HG03457 (cell line): ENCODE measurements around the gene NPIPA1.
"Not testable (repeated sequence)": the region's sequence is repeated elsewhere in the genome, so short reads cannot be mapped to it uniquely, and the experiment has no call there.

Experiments used
- ATAC-seq: cut with Tn5 transposase; IDR thresholded peaks from one replicate; pipeline ENCODE4 v1.9.1; 2021; ENCODE audit warnings: moderate number of reproducible peaks; ENCODE audit not compliant: unreplicated experiment

The NPIPA1 gene

DNA sequence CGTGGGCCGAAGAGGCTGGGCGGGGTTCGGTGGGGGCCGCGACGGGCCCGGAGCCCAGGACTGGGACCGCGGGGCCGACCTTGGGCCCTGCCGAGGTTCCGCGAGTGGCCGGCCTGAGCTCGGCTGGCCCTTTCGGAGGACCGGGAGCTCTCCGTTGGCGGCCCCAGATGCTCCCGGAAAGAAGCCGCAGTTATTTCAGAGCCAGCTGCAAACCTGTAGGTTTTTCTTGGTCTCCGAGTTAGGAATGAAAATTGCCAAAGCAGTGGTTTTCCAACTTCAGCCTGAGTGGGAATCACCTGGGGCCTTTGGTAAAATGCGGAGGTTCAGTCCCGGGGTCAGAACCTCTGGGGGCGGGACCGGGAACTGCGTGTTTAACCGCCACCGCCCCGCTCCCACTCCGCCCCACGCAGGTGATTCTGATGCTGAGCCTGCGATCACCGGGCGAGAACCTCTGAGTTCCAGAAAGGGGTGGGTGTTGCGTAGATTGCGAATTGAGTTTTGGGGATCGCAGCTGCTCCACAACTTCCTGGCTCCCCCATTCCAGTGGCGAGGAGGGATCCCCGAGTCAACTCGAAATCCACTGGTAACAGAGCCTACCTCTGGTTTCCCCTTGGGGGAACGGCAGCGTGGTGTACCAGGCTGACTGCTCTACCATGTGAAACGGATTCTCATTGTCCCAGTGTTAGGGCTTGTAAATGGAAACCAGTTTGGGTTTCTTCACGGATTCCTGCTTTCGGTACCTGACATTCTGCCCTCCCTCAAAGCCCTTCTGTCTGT, 38.4 kb downstream of the NPIPA1 start:
- peak; percentile 8 for ATAC-seq

DNA sequence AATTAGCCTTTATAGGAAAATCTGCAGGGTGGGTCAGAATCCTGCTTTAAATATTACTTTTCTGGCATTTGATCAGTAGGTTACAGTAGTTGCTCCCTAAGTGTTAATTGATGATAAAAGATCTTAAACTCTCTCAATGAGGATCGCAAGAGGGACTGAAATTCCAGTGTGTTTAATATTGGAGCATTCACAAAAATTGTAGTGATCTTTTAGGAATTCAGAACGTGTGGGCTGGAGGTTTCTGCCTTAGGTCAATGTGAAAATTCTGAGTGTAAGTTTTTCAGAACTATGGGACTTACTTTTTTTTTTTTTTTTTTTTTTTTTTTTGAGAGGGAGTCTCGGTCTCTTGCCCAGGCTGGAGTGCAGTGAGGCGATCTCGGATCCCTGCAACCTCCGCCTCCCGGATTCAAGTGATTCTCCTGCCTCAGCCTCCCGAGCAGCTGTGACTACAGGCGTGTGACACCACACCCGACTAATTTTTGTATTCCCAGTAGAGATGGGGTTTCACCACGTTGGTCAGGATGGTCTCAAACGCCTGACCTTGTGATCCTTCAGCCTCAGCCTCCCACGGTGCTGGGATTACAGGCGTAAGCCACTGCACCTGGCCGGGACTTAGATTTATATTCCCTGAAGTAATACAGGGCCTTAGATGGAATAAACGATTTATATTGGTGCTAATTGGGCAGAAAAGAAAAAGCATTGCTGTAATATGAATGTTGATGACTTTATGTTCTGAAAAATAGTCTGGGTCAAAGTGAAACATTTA, 39.9 kb downstream of the NPIPA1 start:
- ATAC-seq: not testable (repeated sequence)

DNA sequence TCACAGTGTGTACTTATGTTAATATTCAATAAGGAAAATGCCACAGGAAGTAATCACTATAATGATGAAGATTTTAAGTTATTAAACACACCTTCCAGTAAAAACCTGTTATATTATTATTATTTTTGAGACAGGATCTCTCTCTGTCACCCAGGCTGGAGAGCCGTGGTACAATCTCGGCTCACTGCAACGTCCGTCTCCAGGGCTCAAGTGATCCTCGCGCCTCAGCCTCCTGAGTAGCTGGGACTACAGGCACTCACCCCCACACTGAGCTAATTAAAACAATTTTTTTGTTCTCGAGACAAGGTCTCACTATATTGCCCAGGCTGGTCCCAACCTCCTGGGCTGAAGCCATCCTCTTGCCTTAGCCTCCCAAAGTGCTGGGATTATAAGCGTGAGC, 41.0 kb downstream of the NPIPA1 start:
- ATAC-seq: not testable (repeated sequence)

DNA sequence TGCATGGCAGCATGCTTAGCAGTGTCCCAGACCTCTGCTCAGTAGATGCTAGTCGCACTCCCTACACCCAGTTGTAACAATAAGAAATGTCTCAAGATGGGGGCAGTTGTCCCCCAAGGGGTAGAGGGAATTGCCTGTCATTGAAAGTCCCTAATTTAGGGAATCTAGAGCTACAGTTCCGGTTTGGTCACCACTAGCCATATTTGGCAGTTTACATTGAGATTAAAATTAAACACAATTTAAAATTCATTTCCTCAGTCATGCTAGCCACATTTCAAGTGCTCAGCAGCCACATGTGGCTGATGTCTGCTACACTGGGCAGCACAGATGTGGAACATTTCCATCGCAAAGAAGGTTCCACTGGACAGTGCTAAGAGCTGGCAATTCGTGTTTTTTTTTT, 41.7 kb downstream of the NPIPA1 start:
- not testable (repeated sequence) for ATAC-seq

DNA sequence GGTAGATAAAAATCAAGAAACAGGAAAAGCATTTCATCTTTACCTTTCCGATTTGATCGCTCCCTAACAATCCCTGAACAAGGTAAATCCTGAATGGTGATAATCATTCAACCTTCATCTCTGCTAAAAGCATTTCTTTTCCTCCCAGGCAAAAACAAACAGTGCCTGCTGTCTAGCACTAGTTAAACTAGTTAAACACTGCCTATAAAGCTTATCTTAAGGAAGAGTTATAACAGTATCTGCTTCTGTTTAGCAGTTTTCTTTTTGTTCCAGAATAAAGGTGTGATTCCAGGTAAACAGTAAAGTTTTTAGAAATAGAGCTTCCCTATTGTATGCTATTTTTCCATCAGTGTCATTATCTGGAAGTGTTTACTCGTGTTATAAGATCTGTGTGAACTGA, 44.0 kb downstream of the NPIPA1 start:
- not testable (repeated sequence) for ATAC-seq

DNA sequence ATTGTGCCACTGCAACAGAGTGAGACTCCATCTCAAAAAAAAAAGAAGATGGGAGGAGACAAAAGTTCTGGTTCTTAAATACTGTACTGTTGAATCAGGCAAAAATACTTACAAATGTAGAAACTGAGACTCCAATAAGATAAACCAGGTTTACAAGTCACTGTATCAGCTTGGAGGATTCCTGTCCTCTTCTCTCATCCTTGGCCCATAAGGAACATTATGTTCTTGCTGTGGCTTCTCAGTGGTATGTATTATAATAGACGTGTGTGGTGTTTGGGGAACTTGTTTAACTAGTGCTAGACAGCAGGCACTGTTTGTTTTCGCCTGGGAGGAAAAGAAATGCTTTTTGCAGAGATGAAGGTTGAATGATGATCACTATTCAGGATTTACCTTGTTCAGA, 45.3 kb downstream of the NPIPA1 start:
- ATAC-seq: not testable (repeated sequence)

DNA sequence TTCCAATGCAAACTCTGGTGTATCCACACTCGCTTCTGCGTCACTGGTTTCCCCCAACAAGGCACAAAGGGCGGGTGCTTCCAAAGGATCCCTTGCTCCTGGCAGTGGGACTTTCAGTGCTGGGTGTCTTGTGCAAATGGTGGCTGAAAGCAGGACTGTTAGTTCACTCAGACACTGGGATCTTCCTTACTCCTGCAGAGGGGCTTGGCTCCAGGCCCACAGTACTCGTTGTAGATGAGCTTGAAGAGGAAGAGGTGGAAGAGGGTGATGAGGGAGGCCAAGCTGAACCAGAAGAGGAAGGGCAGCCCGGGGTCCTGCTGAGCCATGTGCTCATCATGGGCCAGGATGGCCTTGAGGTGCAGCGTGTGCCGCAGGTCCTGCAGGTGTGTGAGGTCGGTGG, 50.8 kb downstream of the NPIPA1 start:
- ATAC-seq: not testable (repeated sequence)

DNA sequence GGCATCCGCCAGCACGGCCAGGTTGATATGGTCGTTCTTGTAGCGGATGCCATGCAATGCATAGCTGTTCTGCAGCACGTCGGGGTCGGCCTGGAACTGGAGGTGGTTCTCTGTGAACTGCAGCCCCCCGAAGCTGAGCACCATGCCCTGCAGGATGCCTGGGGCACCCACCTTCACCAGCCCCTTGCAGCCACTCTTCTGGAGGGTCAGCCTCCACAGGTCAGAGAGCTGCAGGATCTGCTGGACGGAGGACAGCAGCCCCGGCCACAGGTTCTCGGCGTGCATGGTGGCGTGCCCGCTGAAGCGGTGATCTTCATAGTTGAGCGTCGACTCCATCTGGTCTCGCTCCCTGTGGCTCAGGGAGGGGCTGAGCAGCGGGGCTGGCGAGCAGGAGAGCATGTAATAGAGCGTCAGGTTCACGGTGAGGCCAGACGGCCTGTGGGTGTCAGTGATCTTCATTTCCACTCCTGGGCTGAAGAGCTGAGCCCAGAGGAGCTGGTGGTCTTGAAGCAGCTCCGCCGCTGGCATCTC, 51.5 kb downstream of the NPIPA1 start:
- not testable (repeated sequence) for ATAC-seq

DNA sequence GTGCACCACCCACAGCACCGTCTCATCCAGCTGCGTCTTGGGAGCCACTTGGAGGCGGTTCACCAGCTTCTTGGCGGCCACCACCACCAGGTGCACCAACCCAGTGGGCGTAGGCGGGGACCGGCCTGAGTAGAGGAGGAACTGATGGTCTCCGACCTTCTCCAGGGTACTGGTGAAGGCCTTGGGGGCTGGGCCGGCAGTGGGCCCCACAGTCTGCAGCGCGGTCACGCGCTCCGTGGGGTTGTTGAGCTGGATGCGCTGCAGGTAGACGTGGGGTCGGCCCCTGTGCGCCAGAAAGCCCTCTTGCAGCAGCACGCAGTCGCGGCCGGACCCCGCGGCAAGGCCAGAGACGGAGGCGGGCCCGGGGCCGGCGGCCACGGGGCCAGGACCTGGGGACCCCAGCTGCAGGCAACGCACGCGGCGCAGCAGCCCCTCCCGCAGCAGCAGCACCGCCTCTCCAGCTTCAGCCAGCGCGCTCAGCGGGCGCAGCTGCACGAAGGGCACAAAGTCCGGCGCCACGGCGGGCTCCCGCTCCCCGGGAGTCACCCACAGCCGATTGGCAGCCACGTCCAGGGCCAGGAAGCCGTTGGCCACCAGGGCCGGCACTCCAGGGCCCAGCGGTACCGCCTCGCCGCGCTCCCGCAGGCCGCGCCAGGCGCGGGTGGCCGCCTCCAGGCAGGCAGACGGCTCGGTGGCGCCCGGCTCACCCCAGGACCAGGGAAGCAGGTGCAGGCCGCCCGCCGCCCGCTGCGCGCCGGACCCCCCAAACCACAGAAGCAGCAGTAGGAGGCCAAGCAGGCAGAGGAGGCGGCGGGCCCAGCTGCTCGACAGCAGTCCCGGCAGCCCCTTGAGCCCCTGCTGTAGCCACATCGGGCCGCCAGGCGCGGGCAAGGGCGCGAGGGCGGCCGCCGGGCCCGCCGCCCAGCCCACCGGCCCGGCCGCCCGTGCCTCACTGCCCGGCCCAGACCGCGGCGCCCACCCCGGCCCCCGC, 52.3 kb downstream of the NPIPA1 start:
- ATAC-seq: not testable (repeated sequence)

DNA sequence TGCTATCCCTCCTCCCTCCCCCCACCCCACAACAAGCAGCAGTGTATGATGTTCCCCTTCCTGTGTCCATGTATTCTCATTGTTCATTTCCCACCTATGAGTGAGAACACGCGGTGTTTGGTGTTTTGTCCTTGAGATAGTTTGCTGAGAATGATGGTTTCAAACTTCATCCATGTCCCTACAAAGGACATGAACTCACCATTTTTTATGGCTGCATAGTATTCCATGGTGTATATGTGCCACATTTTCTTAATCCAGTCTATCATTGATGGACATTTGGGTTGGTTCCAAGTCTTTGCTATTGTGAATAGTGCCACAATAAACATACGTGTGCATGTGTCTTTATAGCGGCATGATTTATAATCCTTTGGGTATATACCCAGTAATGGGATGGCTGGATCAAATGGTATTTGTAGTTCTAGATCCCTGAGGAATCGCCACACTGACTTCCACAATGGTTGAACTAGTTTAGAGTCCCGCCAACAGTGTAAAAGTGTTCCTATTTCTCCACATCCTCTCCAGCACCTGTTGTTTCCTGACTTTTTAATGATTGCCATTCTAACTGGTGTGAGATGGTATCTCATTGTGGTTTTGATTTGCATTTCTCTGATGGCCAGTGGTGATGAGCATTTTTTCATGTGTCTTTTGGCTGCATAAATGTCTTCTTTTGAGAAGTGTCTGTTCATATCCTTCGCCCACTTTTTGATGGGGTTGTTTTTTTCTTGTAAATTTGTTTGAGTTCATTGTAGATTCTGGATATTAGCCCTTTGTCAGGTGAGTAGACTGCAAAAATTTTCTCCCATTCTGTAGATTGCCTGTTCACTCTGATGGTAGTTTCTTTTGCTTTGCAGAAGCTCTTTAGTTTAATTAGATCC, 56.3 kb downstream of the NPIPA1 start:
- ATAC-seq: not testable (repeated sequence)

DNA sequence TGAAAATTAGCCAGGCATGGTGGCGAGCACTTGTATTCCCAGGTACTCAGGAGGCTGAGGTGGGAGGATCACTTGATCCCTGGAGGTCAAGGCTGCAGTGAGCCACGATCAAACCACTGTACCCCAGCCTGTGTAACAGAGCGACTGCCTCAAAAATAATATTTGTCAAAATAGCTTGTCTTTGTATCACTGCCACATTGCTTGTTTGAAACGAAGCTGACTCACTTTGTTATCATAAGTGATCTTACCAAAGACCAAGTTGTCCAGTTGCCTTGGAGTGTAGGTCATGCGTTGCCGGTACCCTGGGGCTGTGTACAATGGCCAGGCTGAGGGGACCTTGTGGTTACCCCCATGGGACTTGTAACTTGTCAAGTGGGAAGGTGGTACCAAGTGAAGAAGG, 59.5 kb downstream of the NPIPA1 start:
- ATAC-seq: not testable (repeated sequence)

DNA sequence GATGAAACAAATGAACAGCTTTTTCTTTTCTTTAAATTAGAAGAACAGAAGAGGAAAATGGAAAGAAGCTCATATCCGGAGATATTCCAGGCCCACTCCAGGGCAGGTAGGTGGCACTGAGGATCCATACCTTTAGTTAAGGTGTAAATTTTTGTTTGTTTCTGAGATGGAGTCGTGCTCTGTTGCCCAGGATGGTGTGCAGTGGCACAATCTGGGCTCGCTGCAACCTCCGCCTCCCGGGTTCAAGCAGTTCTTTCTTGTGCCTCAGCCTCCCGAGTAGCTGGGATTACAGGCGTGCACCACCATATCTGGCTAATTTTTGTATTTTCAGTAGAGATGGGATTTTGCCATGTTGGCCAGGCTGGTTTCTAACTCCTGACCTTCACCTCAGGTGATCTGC, 61.1 kb downstream of the NPIPA1 start:
- not testable (repeated sequence) for ATAC-seq

DNA sequence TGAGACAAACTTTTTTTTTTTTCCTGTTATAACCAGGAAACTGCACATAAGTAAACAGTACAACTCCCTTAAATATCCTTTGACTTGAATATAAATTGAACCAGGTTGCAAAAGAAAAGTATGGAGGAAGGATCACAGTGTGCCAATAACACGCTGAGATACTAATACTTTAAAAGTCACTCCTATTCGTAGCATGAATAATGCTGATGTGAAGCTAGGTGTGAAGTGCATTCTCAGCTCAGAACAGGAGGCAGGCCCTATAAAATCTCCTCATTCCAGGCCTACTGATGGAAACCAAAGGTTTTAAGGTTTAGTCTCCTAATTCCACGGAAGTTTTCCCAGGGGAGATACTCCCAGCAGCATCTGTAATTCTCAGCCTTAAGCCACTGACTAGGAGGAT, 62.6 kb downstream of the NPIPA1 start:
- not testable (repeated sequence) for ATAC-seq
